GM18873 (cell line): ENCODE measurements around the gene POLD2.
"Not testable (repeated sequence)": the region's sequence is repeated elsewhere in the genome, so short reads cannot be mapped to it uniquely, and the experiment has no call there.

Source experiments
- ATAC-seq: cut with Tn5 transposase; IDR thresholded peaks from one replicate; pipeline ENCODE4 v1.9.1; 2021; ENCODE audit warnings: mild to moderate bottlenecking, moderate library complexity, moderate number of reproducible peaks; ENCODE audit not compliant: unreplicated experiment, low FRiP score

Gene POLD2

GRCh38 chr7:44139311-44140010 lies 16.1 kb upstream of the POLD2 start:
- no peak for ATAC-seq

DNA sequence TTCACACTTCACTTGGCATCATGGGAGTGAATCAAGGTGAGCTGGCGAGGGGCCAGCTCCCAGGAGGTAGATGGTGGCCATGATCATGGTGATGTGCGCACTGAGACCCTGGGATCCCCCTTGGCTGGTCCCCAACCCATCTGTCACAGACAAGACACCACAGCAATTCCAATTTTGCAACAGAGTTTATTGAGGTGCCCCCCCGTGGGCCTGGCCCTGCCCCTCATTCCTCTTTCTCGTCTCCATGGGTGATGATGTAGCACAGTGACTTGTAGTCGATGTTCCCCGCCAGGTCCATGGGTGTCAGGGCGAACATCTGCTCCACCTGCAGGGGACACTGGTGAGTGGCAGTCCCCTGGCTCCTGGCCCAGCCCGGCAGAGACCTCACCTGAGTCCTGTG lies 15.3 kb upstream of the POLD2 start:
- ATAC-seq: no peak

DNA sequence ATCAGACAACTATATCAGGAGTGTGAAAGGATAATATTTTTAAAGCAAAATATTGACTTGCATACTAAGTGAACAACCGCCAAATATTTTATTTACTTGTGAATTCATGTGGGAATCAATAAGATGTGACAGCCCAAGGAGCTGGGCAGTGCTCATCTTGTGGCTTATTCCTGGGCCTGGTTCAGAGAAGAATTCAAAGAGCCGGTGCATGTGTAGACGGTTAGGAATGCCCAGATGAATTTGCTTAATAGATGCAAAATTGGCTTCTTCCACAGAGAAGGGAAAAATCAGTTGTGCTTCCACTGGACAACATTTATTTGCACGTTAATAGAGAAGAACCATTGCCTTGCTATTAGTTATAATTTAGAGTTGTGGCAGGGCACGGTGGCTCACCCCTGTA lies 13.4 kb upstream of the POLD2 start:
- no peak for ATAC-seq

GRCh38 chr7:44134943-44135628 lies 11.7 kb upstream of the POLD2 start:
- ATAC-seq: no peak

DNA sequence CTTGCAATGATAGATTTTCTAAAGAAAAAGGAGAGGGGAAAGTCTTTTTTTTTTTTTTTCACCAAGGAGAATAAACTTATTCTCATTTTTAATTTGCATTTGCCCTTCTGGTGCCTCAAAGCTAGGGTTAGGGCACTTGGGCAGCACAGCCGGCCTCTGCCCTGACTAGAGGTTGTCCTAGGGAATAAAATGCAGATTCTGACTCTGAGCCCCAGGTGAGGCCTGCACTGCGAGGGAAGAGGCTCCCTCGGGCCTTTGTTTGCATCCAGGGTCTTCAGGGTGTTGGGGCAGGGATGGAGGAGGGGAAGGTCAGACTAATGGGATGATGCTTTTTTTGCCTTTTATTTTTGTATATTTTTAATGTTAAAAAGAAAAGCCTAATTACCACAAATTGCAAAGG lies 9.9 kb upstream of the POLD2 start:
- ATAC-seq: no peak

DNA sequence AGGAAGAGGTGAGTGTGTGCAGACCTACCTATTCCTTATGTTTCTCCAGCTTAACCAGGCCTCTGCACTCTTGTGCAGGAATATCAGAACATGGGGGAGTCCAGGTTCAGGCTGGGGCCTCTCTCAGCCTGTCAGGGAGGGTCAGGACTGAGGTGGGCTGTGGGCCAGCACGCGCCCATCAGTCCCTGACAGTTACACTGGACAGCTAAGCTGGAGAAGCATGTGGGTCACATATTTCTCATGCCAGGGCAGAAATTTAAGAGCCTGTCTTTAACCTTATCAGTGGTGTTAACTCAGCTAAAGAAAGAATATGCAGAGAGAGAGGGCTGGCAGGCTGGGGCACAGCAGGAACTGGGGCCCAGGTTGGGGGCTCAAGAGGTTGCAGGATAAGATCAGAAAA lies 8.7 kb upstream of the POLD2 start:
- no peak for ATAC-seq

DNA sequence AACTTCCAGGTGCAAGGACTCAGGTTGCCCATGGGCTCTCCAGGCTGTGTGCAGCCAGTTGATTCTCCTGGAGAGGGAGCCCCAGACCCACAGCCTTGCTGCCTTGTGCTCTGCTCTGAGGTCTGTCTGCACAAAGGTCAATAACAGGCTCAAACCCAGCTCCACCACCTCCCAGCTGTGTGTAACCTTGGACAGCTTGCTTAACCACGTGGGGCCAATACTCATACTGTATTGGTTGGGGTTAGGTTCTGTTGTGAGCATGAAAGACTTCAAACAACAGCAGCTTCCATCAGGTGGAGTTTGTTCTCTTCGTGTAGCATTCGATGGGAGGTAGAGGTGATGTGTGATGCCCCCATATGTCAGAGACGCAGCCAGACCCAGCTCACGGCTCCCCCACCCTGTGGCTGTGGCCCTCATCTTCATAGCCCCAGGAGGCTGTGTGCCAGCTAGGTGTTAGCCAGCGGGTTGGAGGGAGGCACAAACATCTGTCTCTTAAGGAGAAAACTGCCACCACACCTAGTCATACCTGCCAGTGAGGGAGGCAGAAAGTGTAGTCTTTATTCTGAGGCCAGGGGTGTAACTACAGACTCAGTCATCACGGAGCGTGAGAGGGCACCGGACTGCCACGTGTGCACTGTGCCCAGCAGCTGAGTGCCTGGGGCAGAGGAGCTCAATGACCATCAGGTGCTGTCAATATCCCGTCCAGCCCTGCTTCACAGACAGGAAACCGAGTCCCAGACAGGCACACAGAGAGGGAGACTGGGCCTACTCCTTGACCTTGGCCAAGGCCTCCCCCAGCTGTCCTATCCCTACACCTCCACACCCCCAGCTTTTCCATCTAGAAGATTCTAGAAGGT lies 8.1 kb upstream of the POLD2 start:
- no peak for ATAC-seq

GRCh38 chr7:44128721-44129582 lies 5.6 kb upstream of the POLD2 start:
- no peak for ATAC-seq

DNA sequence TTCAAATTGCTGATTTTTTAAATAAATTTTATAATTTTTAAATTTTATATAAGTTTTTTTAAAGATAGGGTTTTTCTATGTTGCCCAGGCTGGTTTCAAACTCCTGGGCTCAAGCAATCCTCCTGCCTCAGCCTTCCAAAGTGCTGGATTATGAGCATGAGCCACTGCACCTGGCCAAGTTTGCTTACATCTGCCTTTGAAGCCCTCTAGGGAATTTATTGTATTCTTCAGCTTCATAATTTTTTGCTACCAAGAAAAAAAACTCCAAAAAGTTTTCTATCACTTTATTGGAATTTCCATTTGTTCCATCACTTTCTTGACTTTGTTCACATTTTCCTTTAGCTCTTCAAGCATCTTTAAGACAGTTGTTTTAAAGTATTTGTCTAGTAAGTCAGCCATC lies 3.8 kb upstream of the POLD2 start:
- no peak for ATAC-seq

DNA sequence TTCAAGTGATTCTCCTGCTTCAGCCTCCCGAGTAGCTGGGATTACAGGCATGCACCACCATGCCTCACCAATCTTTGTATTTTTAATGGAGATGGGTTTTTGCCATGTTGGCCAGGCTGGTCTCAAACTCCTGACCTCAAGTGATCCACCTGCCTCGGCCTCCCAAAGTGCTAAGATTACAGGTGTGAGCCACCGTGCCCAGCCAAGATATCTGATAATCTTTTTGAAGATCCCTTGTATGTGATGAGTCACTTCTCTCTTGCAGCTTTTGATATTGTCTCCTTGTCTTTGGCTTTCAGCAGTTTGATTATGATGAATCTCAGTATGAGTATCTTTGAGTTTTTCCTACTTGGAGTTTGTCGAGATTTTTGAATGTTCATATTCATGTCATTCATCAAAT lies 3.2 kb upstream of the POLD2 start:
- not testable (repeated sequence) for ATAC-seq

- ATAC-seq: no peak
Observed at GRCh38 chr7:44124822-44125202, 1.5 kb upstream of the POLD2 start.

- ATAC-seq: no peak
Observed at GRCh38 chr7:44122529-44122928, 819 bp downstream of the POLD2 start.

DNA sequence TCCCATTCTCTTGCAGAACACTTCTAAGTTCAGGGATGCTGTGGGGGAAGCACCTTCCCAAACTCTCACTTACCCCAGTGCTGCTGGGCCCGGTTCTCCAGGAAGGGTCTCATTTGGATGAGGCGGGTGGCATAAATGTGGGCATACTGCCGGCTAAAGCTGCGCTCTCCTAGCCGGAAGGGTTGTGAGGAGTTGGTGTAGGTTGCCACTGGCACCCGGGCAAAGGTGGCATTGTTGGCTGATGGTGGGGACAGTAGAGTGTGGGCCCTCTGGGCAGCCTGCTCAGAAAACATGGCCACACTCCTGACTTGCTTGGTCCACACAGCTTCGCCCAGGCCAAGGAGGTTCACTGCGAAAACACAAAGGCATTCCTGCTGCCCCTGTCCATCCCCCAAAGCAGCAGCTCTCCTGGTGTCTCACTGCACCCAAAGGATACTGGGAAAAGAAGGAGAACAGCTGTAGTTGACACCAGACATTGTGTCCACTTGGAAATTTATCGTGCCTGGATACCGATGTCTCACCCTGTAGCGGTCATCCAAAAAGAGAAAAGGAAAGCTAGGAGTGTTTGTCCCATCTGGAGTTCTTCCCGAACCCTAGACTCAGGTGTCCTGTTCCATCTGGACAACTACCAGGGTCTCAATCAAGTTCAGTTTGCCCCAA lies 1.5 kb downstream of the POLD2 start:
- ATAC-seq: no peak

DNA sequence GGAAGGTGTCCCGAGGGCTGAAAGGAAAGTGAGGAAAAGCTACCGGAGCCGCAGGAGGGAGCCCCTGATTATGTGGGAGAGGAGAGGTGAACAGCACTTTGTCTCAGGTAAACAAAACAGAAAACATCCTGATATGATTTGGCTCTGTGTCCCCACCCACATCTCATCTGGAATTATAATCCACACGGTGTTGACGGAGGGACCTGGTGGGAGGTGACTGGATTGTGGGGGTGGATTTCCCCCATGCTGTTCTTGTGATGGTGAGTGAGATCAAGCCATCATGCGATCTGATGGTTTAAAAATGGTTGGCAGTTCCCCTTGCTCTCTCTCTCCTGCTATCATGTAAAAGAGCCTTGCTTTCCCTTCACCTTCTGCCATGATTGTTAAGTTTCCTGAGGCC lies 3.0 kb downstream of the POLD2 start:
- no peak for ATAC-seq

DNA sequence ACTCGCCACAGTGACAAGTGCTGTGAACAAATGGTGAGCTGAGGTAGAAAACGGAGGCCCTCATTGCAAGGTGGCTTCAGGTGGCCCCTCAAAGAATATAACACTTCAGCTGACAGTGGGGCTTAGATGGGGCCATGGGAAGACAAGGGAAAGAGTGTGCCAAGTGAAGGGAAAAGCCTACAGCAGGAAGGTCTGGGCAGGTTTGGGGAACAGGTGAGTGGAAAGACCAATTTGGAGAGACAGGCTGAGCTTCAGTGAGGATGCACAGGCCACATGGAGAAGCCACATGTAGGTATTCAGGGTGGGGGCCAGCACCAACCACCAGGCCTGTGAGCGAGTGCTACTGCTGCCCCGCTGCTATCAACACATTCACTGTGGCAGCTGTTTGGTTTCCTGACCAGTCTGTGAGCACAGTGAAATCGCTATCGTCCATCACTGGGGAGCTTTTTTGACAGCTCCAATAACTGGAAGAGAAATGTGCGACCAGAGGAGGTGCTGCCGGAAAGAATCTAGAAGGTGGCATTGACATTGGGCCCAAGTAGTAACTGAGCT lies 3.4 kb downstream of the POLD2 start:
- ATAC-seq: no peak

DNA sequence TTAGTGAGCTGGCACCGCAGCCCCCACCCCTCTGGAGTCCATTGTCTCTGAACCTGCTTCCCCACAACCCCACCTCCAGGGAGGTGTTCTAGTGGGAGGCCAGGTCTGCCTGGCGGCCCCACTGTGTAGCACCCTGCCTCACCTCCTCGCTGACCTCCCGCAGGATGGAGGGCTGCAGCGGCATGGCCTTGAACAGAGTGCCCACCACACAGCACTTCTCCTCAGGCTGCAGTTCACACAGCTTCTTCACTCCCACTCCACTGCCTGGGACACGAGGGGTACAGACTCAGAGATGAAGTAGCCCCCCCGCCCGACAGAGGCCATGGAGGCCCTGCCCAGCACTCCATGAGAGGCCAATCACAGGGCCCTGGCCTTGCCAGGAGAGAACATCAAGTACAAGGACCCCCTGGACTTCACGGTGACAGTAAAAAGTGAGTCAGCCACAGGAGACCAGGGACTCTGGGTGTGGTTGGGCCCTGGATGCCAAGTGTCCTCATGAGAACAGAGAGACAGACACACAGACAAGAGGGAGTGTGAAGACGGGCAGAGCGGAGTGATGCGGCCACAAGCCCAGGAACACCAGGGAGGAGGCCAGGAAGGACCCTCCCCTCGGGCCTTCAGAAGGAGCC lies 5.4 kb downstream of the POLD2 start:
- ATAC-seq: no peak

- no peak for ATAC-seq
Observed at GRCh38 chr7:44116789-44117666, 6.3 kb downstream of the POLD2 start.

- ATAC-seq: no peak
Observed at GRCh38 chr7:44116087-44116788, 7.1 kb downstream of the POLD2 start.
